HCT116 (cell line): ENCODE measurements around the gene RALGPS1. TPM values are rescaled to one million over a fixed set of nuclear protein-coding genes. Genes with fewer than 3 reads are reported as not detected.

Source experiments
- ATAC-seq: fragments of 200-7000 bp; cut with Tn5 transposase; 2 replicates; pipeline ENCODE4 v1.9.1; 2020; ENCODE audit warnings: mild to moderate bottlenecking, moderate library complexity
- BruUV-seq: library from RNA; stranded (reverse); fragments of 400-500 nt; replicated peaks from 2 replicates; lab custom pipeline; 2021; lab: Mats Ljungman, UMichigan
- CTCF ChIA-PET: fragments of 300-600 bp; sonication (Branson Sonifier 250); formaldehyde crosslinking; loops from one replicate; lab custom pipeline; 2021; ENCODE audit warnings: antibody characterized with exemption; lab: Charles Lee
- POLR2A ChIA-PET: fragments of 300-600, 350-600 bp; sonication (Branson Sonifier 250); formaldehyde crosslinking; loops from one replicate; lab custom pipeline; 2021; ENCODE audit warnings: antibody characterized with exemption; lab: Charles Lee
- RAD21 ChIA-PET, 2 experiments: fragments of 300-600 bp; sonication (Branson Sonifier 250); formaldehyde crosslinking; loops; one replicate each; lab custom pipeline; 2023; ENCODE audit warnings: low total read pairs in 2 of 2; ENCODE audit not compliant: uncharacterized antibody in 2 of 2, unreplicated experiment in 2 of 2, low non-redundant PET in 1 of 2; lab: Charles Lee
- DNase-seq: peaks from one replicate; pipeline ENCODE4 v3.0.0-alpha.2; 2010; ENCODE audit warnings: low read depth, low spot score
- H2AFZ ChIP-seq: fragments of 200-600 bp; shearing (Covaris generic), sonication (generic); 2 replicates; pipeline ENCODE4 v1.6.1; 2017; ENCODE audit warnings: low read depth, mixed run types, mixed read lengths, antibody characterized with exemption, low read length; ENCODE audit not compliant: poor library complexity, severe bottlenecking
- H3K27ac ChIP-seq: 2 replicates; pipeline ENCODE4 v1.5.1; 2012; ENCODE audit warnings: low read depth, low read length
- H3K27me3 ChIP-seq: fragments of 200-600 bp; sonication (generic); 2 replicates; pipeline ENCODE4 v1.6.1; 2016; ENCODE audit warnings: mixed run types, low read length, mixed read lengths; ENCODE audit not compliant: insufficient read depth
- H3K36me3 ChIP-seq, 2 experiments: fragments of 200-500 bp in 1 of 2; fragments of 200-600 bp in 1 of 2; sonication (Bioruptor generic) in 1 of 2; sonication (generic) in 1 of 2; 2 replicates each; pipeline versions ENCODE4 v1.5.1 to v1.6.1; 2014 to 2016; ENCODE audit warnings: low read length in 2 of 2, inconsistent platforms in 1 of 2, mixed read lengths in 1 of 2, mixed run types in 1 of 2; ENCODE audit not compliant: insufficient read depth in 2 of 2, control insufficient read depth in 1 of 2
- H3K4me1 ChIP-seq, 2 experiments: fragments of 200-600 bp in 1 of 2; sonication (generic) in 1 of 2; 2 replicates each; pipeline versions ENCODE4 v1.5.1 to v1.6.1; 2012 to 2017; ENCODE audit warnings: low read length in 2 of 2, inconsistent platforms in 1 of 2, mild to moderate bottlenecking in 1 of 2, mixed read lengths in 1 of 2, mixed run types in 1 of 2, moderate library complexity in 1 of 2; ENCODE audit not compliant: insufficient read depth in 2 of 2, control insufficient read depth in 1 of 2
- H3K4me2 ChIP-seq: fragments of 200-600 bp; sonication (generic); 2 replicates; pipeline ENCODE4 v1.6.1; 2017; ENCODE audit warnings: mixed run types, low read length, mixed read lengths
- H3K4me3 ChIP-seq, 2 experiments: fragments of 200-600 bp in 1 of 2; sonication (generic) in 1 of 2; replicated peaks in 1 of 2; 2 replicates each; pipeline ENCODE4 v1.5.1; 2011 to 2016; ENCODE audit warnings: low read length in 2 of 2, control low read depth in 1 of 2, low read depth in 1 of 2, mild to moderate bottlenecking in 1 of 2, mixed read lengths in 1 of 2, mixed run types in 1 of 2
- H3K79me2 ChIP-seq: fragments of 200-600 bp; sonication (generic); 2 replicates; pipeline ENCODE4 v1.6.1; 2017; ENCODE audit warnings: mild to moderate bottlenecking, mixed run types, low read length, moderate library complexity, mixed read lengths; ENCODE audit not compliant: insufficient read depth
- H3K9ac ChIP-seq: fragments of 200-600 bp; sonication (generic); 2 replicates; pipeline ENCODE4 v1.6.1; 2016; ENCODE audit warnings: low read length, mixed read lengths
- H3K9me2 ChIP-seq: fragments of 200-600 bp; sonication (generic), shearing (Covaris generic); 2 replicates; pipeline ENCODE4 v1.6.1; 2017; ENCODE audit warnings: mixed run types, mild to moderate bottlenecking, moderate library complexity; ENCODE audit not compliant: insufficient read depth
- H3K9me3 ChIP-seq, 2 experiments: fragments of 200-500 bp in 1 of 2; fragments of 200-600 bp in 1 of 2; sonication (Bioruptor generic) in 1 of 2; sonication (generic) in 1 of 2; 2 replicates each; pipeline ENCODE4 v1.6.1; 2014 to 2017; ENCODE audit warnings: low read length in 2 of 2, mixed read lengths in 2 of 2, inconsistent platforms in 1 of 2, low read depth in 1 of 2, mild to moderate bottlenecking in 1 of 2, mixed run types in 1 of 2, moderate library complexity in 1 of 2; ENCODE audit not compliant: control insufficient read depth in 1 of 2, insufficient read depth in 1 of 2
- H4K20me1 ChIP-seq: fragments of 200-600 bp; sonication (generic), shearing (Covaris generic); 2 replicates; pipeline ENCODE4 v1.6.1; 2017; ENCODE audit warnings: mixed run types, mild to moderate bottlenecking, moderate library complexity; ENCODE audit not compliant: insufficient read depth
- CBX3 ChIP-seq: IDR thresholded peaks from 2 replicates; pipeline ENCODE4 v1.6.1; 2012; ENCODE audit warnings: low read depth
- CEBPB ChIP-seq: IDR thresholded peaks from 2 replicates; pipeline ENCODE4 v1.6.1; 2012; ENCODE audit warnings: low read depth
- EGR1 ChIP-seq: IDR thresholded peaks from 2 replicates; pipeline ENCODE4 v1.6.1; 2012; ENCODE audit warnings: low read depth
- ELF1 ChIP-seq: IDR thresholded peaks from 2 replicates; pipeline ENCODE4 v1.6.1; 2012; ENCODE audit warnings: low read depth, borderline replicate concordance
- EZH2 ChIP-seq: fragments of 200-600 bp; sonication (generic); IDR thresholded peaks from 2 replicates; pipeline ENCODE4 v1.6.1; 2017; ENCODE audit warnings: antibody characterized with exemption, mixed run types
- EZH2phosphoT487 ChIP-seq: fragments of 200-600 bp; IDR thresholded peaks from 2 replicates; pipeline ENCODE4 v1.6.1; 2018; ENCODE audit warnings: antibody characterized with exemption, borderline replicate concordance
- JUND ChIP-seq: IDR thresholded peaks from 2 replicates; pipeline ENCODE4 v1.6.1; 2012
- POLR2A ChIP-seq: IDR thresholded peaks from 2 replicates; pipeline ENCODE4 v1.7.0; 2011; ENCODE audit warnings: borderline replicate concordance; ENCODE audit not compliant: insufficient read depth, insufficient read length; ENCODE audit errors: extremely low read depth
- SIN3A ChIP-seq: IDR thresholded peaks from 2 replicates; pipeline ENCODE4 v1.6.1; 2012; ENCODE audit warnings: low read depth
- SP1 ChIP-seq: IDR thresholded peaks from 2 replicates; pipeline ENCODE4 v1.6.1; 2012; ENCODE audit warnings: low read depth
- SRF ChIP-seq: IDR thresholded peaks from 2 replicates; pipeline ENCODE4 v1.6.1; 2012; ENCODE audit warnings: low read depth
- TCF7L2 ChIP-seq: IDR thresholded peaks from 2 replicates; pipeline ENCODE4 v1.7.0; 2011; ENCODE audit warnings: borderline replicate concordance, inconsistent platforms; ENCODE audit not compliant: insufficient read depth, insufficient read length; ENCODE audit errors: extremely low read depth
- YY1 ChIP-seq: IDR thresholded peaks from 2 replicates; pipeline ENCODE4 v1.6.1; 2011; ENCODE audit warnings: low read length, low read depth, moderate library complexity, mild to moderate bottlenecking; ENCODE audit not compliant: insufficient replicate concordance; ENCODE audit errors: extremely low read depth
- ZFX ChIP-seq: fragments of 450-650 bp; IDR thresholded peaks from 2 replicates; pipeline ENCODE4 v1.6.1; 2017
- ZNF274 ChIP-seq: fragments of 200-500 bp; sonication (Bioruptor generic); IDR thresholded peaks from 2 replicates; pipeline ENCODE4 v1.6.1; 2014; ENCODE audit warnings: mild to moderate bottlenecking, low read depth, low read length, inconsistent platforms
- intact Hi-C: fragments of 100-400 bp; cut with micrococcal nuclease; formaldehyde crosslinking; loops from 2 replicates; pipeline ENCODE4 v1.10.0; 2022
- total RNA-seq: library from RNA; stranded (reverse); gene quantifications from one replicate; pipeline ENCODE4 v1.2.1, GENCODE V29; 2021; ENCODE audit not compliant: unreplicated experiment
- TF ChIP-seq, protein P1 (sequence below): IDR thresholded peaks from 2 replicates; pipeline ENCODE4 v1.6.1; 2012
- TF ChIP-seq, protein P2 (sequence below): IDR thresholded peaks from 2 replicates; pipeline ENCODE4 v1.6.1; 2011; ENCODE audit warnings: mild to moderate bottlenecking, low read length, moderate library complexity; ENCODE audit not compliant: insufficient replicate concordance; ENCODE audit errors: extremely low read depth
- TF ChIP-seq, protein P3 (sequence below): IDR thresholded peaks from 2 replicates; pipeline ENCODE4 v1.6.1; 2012; ENCODE audit warnings: low read depth
- TF ChIP-seq, protein P4 (sequence below), 3 experiments: fragments of 200-600 bp in 1 of 3; sonication (generic) in 1 of 3; IDR thresholded peaks in 2 of 3; conservative IDR thresholded peaks in 1 of 3; 2 replicates each; pipeline ENCODE4 v1.5.1; 2012 to 2017; ENCODE audit warnings: low read depth in 2 of 3, low read length in 2 of 3, antibody characterized with exemption in 1 of 3, borderline replicate concordance in 1 of 3, control low read depth in 1 of 3, mild to moderate bottlenecking in 1 of 3, mixed read lengths in 1 of 3, mixed run types in 1 of 3, moderate library complexity in 1 of 3; ENCODE audit not compliant: insufficient read depth in 1 of 3
- TF ChIP-seq, protein P5 (sequence below): IDR thresholded peaks from 2 replicates; pipeline ENCODE4 v1.6.1; 2012

RALGPS1 gene
- total RNA-seq, 1 experiment from 2014 or later: 7.6 TPM

DNA sequence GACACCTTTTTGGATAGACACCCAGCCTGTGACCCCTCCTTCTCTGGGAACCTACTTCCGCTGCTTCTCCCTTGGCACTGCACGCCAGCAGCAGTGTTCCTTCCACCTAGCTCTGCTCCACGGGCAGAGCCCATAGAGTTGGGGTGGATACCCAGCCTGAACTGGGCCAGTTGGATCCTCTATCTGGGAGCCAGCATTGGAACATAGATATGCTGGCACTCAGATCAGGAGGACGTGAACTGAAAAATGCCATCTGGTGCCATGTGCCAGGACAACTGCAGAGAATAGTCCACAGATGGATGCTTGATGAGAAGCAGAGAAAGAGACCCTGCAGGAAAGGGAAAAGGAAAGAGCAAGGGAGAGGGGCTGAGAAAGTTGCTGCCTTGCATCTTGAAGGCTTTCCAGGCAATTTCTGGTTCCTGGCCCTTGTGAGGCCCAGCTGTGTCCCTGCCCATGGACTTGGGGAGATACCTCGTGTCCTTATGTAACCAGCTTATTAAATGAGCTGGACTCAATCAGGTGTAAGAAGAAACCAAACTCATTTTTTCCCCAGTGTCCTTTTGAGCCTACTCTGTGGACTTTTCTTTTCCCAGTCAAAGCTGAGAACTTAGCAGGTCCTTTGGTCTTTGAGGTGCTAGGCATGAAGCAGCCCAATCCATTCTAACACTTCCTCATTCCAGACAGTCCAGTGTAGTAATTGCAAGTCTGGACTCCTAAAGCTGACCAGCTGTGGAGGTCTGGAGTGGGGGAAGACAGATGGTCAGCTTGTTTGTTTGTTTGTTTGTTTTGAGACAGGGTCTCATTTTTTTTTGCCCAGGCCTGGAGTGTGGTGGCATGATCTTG lies 168.8 kb downstream of the RALGPS1 start:
- TF ChIP-seq CEBPB (no peak), SP1 (no peak), POLR2A (no peak), JUND (no peak), EGR1 (no peak), YY1 (no peak), TCF7L2 (no peak), EZH2 (no peak), ZNF274 (no peak), SRF (no peak), SIN3A (no peak), CBX3 (no peak), EZH2phosphoT487 (no peak), ELF1 (no peak), ZFX (no peak)
- TF ChIP-seq, protein P1, sequence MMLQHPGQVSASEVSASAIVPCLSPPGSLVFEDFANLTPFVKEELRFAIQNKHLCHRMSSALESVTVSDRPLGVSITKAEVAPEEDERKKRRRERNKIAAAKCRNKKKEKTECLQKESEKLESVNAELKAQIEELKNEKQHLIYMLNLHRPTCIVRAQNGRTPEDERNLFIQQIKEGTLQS: no peak
- TF ChIP-seq, protein P2, sequence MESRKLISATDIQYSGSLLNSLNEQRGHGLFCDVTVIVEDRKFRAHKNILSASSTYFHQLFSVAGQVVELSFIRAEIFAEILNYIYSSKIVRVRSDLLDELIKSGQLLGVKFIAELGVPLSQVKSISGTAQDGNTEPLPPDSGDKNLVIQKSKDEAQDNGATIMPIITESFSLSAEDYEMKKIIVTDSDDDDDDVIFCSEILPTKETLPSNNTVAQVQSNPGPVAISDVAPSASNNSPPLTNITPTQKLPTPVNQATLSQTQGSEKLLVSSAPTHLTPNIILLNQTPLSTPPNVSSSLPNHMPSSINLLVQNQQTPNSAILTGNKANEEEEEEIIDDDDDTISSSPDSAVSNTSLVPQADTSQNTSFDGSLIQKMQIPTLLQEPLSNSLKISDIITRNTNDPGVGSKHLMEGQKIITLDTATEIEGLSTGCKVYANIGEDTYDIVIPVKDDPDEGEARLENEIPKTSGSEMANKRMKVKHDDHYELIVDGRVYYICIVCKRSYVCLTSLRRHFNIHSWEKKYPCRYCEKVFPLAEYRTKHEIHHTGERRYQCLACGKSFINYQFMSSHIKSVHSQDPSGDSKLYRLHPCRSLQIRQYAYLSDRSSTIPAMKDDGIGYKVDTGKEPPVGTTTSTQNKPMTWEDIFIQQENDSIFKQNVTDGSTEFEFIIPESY: no peak
- TF ChIP-seq, protein P3, sequence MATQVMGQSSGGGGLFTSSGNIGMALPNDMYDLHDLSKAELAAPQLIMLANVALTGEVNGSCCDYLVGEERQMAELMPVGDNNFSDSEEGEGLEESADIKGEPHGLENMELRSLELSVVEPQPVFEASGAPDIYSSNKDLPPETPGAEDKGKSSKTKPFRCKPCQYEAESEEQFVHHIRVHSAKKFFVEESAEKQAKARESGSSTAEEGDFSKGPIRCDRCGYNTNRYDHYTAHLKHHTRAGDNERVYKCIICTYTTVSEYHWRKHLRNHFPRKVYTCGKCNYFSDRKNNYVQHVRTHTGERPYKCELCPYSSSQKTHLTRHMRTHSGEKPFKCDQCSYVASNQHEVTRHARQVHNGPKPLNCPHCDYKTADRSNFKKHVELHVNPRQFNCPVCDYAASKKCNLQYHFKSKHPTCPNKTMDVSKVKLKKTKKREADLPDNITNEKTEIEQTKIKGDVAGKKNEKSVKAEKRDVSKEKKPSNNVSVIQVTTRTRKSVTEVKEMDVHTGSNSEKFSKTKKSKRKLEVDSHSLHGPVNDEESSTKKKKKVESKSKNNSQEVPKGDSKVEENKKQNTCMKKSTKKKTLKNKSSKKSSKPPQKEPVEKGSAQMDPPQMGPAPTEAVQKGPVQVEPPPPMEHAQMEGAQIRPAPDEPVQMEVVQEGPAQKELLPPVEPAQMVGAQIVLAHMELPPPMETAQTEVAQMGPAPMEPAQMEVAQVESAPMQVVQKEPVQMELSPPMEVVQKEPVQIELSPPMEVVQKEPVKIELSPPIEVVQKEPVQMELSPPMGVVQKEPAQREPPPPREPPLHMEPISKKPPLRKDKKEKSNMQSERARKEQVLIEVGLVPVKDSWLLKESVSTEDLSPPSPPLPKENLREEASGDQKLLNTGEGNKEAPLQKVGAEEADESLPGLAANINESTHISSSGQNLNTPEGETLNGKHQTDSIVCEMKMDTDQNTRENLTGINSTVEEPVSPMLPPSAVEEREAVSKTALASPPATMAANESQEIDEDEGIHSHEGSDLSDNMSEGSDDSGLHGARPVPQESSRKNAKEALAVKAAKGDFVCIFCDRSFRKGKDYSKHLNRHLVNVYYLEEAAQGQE: no peak
- TF ChIP-seq, protein P4, sequence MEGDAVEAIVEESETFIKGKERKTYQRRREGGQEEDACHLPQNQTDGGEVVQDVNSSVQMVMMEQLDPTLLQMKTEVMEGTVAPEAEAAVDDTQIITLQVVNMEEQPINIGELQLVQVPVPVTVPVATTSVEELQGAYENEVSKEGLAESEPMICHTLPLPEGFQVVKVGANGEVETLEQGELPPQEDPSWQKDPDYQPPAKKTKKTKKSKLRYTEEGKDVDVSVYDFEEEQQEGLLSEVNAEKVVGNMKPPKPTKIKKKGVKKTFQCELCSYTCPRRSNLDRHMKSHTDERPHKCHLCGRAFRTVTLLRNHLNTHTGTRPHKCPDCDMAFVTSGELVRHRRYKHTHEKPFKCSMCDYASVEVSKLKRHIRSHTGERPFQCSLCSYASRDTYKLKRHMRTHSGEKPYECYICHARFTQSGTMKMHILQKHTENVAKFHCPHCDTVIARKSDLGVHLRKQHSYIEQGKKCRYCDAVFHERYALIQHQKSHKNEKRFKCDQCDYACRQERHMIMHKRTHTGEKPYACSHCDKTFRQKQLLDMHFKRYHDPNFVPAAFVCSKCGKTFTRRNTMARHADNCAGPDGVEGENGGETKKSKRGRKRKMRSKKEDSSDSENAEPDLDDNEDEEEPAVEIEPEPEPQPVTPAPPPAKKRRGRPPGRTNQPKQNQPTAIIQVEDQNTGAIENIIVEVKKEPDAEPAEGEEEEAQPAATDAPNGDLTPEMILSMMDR (IDR thresholded peaks at IDR 0.05 in 2 of 3, conservative IDR thresholded peaks at IDR 0.05 in 1 of 3; ENCODE audit: borderline replicate concordance in 1 of 3, insufficient read depth in 1 of 3, low read depth in 2 of 3, low read length in 2 of 3): no peak
- TF ChIP-seq, protein P5, sequence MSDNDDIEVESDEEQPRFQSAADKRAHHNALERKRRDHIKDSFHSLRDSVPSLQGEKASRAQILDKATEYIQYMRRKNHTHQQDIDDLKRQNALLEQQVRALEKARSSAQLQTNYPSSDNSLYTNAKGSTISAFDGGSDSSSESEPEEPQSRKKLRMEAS: no peak
- no peak for ATAC-seq
- intact Hi-C loops: no loop called here
- no peaks in the 10 kb centered on the region for H3K4me1 ChIP-seq
- H3K9ac ChIP-seq: no peak overlapping the region
- no peak overlapping the region for H3K4me3 ChIP-seq
- no peaks in the 10 kb centered on the region for H3K9me3 ChIP-seq
- no peak overlapping the region for H2AFZ ChIP-seq
- H3K27me3 ChIP-seq: no peaks in the 10 kb centered on the region
- no peaks in the 10 kb centered on the region for H3K36me3 ChIP-seq
- no peak overlapping the region for H3K27ac ChIP-seq
- ChIA-PET POLR2A (no interaction called here), RAD21 (no interaction called here), CTCF (no interaction called here)
- H3K79me2 ChIP-seq: no peaks in the 10 kb centered on the region
- no TSS peak for BruUV-seq
- H3K4me2 ChIP-seq: no peak overlapping the region
- no peaks in the 10 kb centered on the region for H4K20me1 ChIP-seq
- no peaks in the 10 kb centered on the region for H3K9me2 ChIP-seq
- no peak for DNase-seq
